Activated CD8-positive, alpha-beta T cell treated with anti-CD3 and anti-CD28 coated beads for 36 hours (primary cell): ENCODE data around the gene HTRA3. TPM values are rescaled to one million over a fixed set of nuclear protein-coding genes. Genes with fewer than 3 reads are reported as not detected.

Experiments used
- ATAC-seq: fragments of 200-7000 bp; cut with Tn5 transposase; one replicate; pipeline ENCODE4 v1.10.0; 2021; ENCODE audit warnings: mild to moderate bottlenecking, moderate library complexity
- CTCF ChIA-PET: fragments of 350-600 bp; sonication (Branson Sonifier 250); formaldehyde crosslinking; loops from one replicate; lab custom pipeline; 2021; ENCODE audit warnings: antibody characterized with exemption; lab: Charles Lee
- POLR2A ChIA-PET: fragments of 350-600 bp; sonication (Branson Sonifier 250); formaldehyde crosslinking; loops from one replicate; lab custom pipeline; 2021; ENCODE audit warnings: antibody characterized with exemption; lab: Charles Lee
- DNase-seq: peaks from one replicate; pipeline ENCODE4 v3.0.0-alpha.2; 2020
- H3K27ac Mint-ChIP-seq: one replicate; pipeline ENCODE4 v1.8.0; 2021; ENCODE audit warnings: mild to moderate bottlenecking, mixed read lengths
- H3K27me3 Mint-ChIP-seq: one replicate; pipeline ENCODE4 v1.8.0; 2021; ENCODE audit warnings: mixed read lengths
- H3K36me3 Mint-ChIP-seq: one replicate; pipeline ENCODE4 v1.8.0; 2021; ENCODE audit warnings: low read depth, mixed read lengths
- H3K4me1 Mint-ChIP-seq: one replicate; pipeline ENCODE4 v1.8.0; 2021; ENCODE audit warnings: low read depth, mixed read lengths
- H3K4me3 Mint-ChIP-seq: one replicate; pipeline ENCODE4 v1.8.0; 2021; ENCODE audit warnings: mild to moderate bottlenecking, moderate library complexity, mixed read lengths
- H3K9me3 Mint-ChIP-seq: one replicate; pipeline ENCODE4 v1.8.0; 2021; ENCODE audit warnings: mixed read lengths
- intact Hi-C: fragments of 100-400 bp; cut with micrococcal nuclease; formaldehyde crosslinking; loops from one replicate; pipeline ENCODE4 v1.10.0; 2022
- total RNA-seq, 2 experiments: library from RNA; stranded (reverse); gene quantifications; one replicate each; pipeline ENCODE4 v1.2.3, GENCODE V29; 2021
- TF ChIP-seq, protein P1 (sequence below): fragments of 200-600 bp; IDR thresholded peaks from one replicate; pipeline ENCODE4 v1.8.0; 2022; ENCODE audit warnings: antibody characterized with exemption, mild to moderate bottlenecking

The HTRA3 gene
- total RNA-seq, 2 experiments from 2014 or later, result 0.11 TPM; not detected in 1

DNA sequence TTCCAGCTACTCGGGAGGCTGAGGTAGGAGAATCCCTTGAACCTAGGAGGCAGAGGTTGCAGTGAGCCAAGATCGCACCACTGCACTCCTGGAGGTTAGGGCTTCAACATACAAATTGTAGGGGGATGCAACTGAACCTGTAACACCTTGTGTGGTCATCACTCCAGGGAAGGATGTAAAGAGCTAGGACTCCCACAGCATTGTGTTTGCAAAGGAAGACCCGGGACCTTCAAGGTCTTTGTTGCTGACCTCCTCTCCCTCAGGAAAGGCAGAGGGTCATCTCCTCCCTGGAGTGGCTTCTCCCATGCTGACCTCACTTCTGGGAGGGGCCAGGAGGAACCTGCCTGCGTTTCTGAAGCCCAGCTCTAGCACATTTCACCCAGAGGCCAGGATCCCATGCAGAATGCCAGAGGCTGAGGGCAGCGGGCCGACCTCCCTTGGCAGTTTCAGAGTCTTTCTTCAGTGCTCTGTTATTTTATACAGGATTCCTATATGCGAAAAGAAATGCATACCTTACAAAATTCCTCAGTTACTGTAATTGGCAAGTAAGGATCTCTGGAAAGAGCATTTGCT, 80.2 kb downstream of the HTRA3 start:
- ATAC-seq, result no peak
- Mint-ChIP-seq H3K27me3 (peaks cover 1% of the 10 kb centered on the region), H3K36me3 (no peaks in the 10 kb centered on the region), H3K4me3 (no peak overlapping the region), H3K9me3 (no peaks in the 10 kb centered on the region), H3K4me1 (no peaks in the 10 kb centered on the region), H3K27ac (no peak overlapping the region)
- intact Hi-C loops, result no loop called here
- no peak for DNase-seq
- ChIA-PET POLR2A (no interaction called here), CTCF (no interaction called here)
- TF ChIP-seq, protein P1, sequence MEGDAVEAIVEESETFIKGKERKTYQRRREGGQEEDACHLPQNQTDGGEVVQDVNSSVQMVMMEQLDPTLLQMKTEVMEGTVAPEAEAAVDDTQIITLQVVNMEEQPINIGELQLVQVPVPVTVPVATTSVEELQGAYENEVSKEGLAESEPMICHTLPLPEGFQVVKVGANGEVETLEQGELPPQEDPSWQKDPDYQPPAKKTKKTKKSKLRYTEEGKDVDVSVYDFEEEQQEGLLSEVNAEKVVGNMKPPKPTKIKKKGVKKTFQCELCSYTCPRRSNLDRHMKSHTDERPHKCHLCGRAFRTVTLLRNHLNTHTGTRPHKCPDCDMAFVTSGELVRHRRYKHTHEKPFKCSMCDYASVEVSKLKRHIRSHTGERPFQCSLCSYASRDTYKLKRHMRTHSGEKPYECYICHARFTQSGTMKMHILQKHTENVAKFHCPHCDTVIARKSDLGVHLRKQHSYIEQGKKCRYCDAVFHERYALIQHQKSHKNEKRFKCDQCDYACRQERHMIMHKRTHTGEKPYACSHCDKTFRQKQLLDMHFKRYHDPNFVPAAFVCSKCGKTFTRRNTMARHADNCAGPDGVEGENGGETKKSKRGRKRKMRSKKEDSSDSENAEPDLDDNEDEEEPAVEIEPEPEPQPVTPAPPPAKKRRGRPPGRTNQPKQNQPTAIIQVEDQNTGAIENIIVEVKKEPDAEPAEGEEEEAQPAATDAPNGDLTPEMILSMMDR, result no peak

DNA sequence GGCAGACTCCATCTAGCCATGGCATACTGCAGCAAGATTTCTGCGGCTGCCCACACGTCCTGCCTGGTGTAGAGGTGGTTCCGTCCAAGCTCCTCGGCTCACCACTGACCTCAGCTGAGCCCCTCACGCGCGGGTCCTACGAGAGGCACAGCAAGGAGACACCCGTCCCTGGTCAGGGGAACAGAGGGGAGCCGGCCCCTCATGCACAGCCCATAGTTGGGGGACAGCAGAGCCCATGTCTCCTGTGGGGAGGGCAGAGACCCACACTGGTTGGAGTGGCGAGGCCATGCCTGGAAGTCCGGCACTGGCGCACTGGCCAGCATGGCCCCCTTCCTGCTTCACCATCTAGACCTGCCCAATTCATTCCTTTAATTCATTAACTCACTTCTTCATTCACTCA, 80.8 kb downstream of the HTRA3 start:
- CTCF ChIA-PET, result no interaction called here
- H3K9me3 Mint-ChIP-seq, result no peaks in the 10 kb centered on the region
- DNase-seq, result no peak
- no peak for ATAC-seq
- no peak overlapping the region for H3K4me3 Mint-ChIP-seq
- POLR2A ChIA-PET, result no interaction called here
- intact Hi-C loops, result no loop called here
- H3K27me3 Mint-ChIP-seq, result peaks cover 1% of the 10 kb centered on the region
- H3K27ac Mint-ChIP-seq, result no peak overlapping the region
- H3K4me1 Mint-ChIP-seq, result no peaks in the 10 kb centered on the region
- TF ChIP-seq, protein P1, result no peak
- no peaks in the 10 kb centered on the region for H3K36me3 Mint-ChIP-seq

DNA sequence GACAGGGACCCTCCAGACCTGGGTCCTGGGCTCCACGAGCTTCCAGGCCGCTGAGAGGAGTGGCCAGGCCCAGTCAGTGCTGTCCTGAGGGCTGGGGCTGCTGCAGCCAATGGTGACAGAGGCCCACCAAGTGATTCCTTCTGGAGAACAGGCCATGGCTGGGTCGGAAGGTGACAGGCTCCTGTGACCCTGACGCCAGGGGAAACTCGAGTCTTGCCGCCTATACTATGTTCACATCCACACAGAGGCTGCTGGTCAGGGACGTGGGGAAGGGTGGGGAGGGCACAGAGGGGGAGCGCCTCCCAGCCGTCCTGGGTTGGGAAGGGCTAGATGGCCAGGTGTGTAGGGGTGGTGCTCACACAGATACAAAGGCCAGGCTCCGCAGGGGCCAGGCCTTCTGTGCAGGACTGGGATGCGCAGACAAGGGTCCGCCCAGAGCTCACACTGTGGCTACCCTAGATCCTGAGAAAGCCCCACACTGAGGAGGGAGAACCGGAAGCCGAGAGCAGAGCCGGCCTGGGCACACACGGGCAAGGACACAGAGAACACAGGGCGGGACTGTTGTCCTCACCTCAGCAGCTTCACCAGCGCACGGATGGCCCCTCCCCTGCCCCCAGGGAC, 81.4 kb downstream of the HTRA3 start:
- no peak for DNase-seq
- Mint-ChIP-seq H3K36me3 (no peaks in the 10 kb centered on the region), H3K4me3 (no peak overlapping the region), H3K27ac (no peak overlapping the region), H3K4me1 (no peaks in the 10 kb centered on the region), H3K27me3 (peaks cover 1% of the 10 kb centered on the region), H3K9me3 (no peaks in the 10 kb centered on the region)
- intact Hi-C loops, result no loop called here
- TF ChIP-seq, protein P1, result no peak
- CTCF ChIA-PET, result no interaction called here
- no peak for ATAC-seq
- POLR2A ChIA-PET, result no interaction called here

DNA sequence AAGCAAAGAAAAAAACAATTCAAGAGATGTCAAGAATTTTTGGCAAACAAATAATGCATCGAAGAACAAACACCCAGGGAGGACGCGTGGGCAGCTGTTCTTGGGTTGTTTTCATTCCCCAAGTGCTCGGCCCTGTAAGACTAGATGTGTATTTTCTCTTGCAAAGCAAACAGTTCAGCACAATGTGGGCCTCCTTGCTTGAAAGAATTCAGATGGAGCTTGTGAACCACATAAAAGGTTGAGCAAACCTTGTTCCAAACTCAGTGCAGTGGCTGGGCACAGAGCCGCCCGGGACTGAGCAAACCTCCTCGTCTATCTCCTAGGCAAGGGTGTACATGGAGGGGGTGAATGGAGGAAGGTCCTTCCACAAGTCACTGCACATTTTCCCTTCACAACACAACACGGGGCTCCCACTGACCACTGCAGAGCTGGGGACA, 82.4 kb downstream of the HTRA3 start:
- Mint-ChIP-seq H3K9me3 (no peaks in the 10 kb centered on the region), H3K36me3 (no peaks in the 10 kb centered on the region), H3K27me3 (peaks cover 1% of the 10 kb centered on the region), H3K4me3 (no peak overlapping the region), H3K27ac (no peak overlapping the region), H3K4me1 (no peaks in the 10 kb centered on the region)
- ATAC-seq (no peak), DNase-seq (no peak)
- TF ChIP-seq, protein P1, result no peak
- POLR2A ChIA-PET, result no interaction called here
- intact Hi-C loops, result no loop called here
- CTCF ChIA-PET, result interaction anchor here (1.0 kb wide), 1 partner anchor 10 kb away, joined by 4 read pairs; no protein-coding TSS in a partner anchor

DNA sequence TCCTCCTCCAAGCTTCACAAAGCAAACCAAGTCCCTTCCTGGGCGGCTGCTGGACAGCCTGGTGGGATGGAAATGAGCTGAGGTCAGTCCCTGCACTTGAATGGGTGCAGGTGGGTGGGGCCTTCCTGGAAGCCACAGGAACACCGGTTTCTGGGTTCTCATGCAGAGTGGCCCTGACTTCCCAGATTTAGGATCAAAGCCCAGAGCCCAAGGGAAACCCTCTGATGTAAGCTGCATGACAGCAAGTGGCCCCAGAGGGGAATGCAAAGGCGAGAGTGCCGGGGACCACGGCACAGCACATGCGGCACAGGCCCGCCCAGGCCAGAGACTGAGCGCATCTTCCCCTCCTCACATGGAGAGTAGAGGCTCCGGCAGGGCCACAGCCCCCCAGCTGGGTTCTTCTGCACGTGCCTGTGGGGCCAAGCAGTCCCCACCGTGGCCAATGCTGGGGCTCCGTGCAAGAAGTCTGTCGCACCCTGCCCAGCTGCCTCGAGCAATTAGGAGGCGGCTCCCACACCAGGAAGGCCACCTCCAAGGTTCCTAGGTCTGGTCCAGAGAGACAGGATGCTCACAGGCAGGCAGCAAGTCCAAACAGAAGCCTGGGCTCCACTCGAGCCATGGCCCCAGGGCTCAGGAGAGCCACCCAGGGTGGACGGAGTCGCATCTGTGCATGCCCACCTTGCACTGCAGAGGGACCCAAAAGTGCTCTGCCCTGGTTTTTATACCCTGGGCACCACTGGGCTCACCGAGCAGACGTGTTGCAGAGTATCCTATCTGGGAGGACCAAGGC, 83.0 kb downstream of the HTRA3 start:
- no peaks in the 10 kb centered on the region for H3K36me3 Mint-ChIP-seq
- CTCF ChIA-PET, result interaction anchor here (1.0 kb wide), 1 partner anchor 10 kb away, joined by 4 read pairs; no protein-coding TSS in a partner anchor
- TF ChIP-seq, protein P1, result no peak
- intact Hi-C loops, result no loop called here
- H3K27me3 Mint-ChIP-seq, result peaks cover 1% of the 10 kb centered on the region
- H3K27ac Mint-ChIP-seq, result no peak overlapping the region
- H3K4me1 Mint-ChIP-seq, result no peaks in the 10 kb centered on the region
- no peak overlapping the region for H3K4me3 Mint-ChIP-seq
- POLR2A ChIA-PET, result no interaction called here
- ATAC-seq (no peak), DNase-seq (no peak)
- H3K9me3 Mint-ChIP-seq, result no peaks in the 10 kb centered on the region
